ENCODE data around the gene KIF5C.
A peak's percentile ranks its signal among the peaks of the same experiment; 100 is the strongest.

The KIF5C gene

DNA sequence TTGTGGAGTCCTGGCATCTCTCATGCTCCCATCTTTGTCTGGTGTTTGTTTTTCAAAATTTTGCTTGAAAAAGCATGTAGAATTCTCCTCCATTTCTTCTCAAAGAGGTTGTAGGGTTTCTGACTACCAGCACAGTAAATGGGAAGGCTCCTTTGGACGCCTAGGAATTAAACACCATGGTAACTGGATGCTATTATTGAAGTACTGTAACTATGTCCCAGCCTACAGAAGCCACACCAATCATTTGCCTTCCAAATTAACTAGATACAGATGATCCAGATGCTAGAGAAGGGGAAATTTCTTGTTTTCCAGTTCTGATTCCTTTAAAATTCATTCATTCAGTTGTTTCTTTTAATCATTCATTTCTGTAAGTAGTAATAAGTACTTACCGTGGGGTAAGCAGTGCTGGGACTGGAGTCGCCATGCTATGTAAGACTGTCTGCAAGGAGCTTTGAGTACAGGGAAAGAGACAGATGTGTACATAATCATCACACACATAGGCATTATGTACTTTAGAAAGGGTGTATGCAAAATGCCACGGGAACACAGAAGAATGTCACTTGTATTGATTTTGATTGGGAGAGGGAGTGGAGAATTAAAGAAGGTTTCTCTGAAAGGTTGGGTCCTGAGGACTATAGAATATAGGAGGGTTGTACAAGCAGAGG, 49.6 kb downstream of the KIF5C start:
- DNase-seq (ENCODE audit: low read depth in 2 of 2), result no peak

DNA sequence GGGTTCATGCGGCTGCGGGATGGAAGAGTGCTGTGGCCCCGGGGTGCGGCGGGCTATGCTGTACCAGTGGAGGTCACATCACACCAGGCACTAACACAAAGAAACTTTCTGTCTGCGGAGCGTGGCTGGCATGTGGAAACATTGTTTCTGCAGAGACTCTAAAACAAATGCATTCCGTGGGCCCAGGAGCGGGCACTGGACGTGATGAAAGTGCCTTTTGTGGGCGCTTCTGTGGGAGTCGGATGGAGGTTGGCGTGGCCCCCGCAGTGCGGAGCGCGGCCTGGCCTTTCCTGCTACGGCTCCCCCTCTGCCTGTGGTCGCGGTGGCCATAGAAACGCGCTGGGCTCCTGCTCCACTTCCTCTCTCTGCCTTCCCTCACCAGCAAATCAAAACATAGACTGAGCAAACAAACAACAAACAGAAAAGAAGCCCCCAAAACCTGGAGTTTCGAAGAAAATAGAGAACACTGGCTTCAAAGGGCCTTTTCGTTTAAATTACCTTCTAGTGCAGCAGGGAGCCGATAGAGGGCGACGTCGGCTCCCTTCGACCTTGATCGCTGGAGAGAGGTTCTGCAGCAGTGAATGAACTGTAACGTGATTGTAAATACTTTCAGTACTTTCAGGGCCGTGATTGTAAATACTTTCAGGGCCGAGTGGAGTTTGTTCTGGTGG, 51.4 kb downstream of the KIF5C start:
- DNase-seq (ENCODE audit: low read depth in 2 of 2), result peak; percentile 22 to 29

DNA sequence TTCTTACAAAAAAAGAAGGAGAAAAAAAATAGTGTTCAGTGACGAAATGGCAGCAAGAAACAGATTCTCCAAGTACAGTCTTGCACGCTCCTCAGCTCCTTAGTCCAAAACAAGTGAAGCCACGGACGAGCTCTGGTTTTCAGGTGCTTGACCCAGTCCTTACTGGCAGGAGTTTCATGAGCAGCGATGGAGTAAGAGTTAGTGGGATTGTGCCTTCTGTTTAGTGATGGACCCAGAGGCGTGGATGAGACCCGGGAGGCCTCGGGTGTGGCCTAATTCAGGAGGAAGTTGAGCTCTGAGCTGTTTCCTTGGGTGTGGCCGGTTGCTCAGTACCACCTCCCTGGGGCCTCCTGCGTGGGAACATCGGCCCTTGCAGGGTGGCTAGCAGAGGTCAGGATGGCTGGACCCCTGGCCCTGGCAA, 52.0 kb downstream of the KIF5C start:
- no peak for DNase-seq (ENCODE audit: low read depth in 2 of 2)

DNA sequence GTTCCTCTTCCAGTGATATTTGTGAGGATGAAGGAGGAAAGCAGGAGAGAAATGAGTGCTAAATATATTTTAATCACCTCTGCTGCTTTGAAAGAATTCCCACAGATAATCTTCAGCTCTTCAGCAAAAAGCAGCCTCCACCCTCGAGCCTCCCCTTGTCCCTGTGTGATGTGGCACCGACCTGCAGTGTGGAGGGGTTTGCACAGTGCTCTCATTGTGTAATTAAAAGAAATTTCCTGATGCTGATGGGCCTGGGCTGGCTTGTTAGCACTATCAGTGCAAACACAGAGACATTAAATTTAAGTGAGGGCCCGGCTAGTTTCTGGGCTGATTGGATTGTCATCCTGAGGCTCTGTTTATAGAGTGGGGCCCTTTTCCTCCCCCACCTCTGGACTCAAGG, 53.4 kb downstream of the KIF5C start:
- no peak for DNase-seq (ENCODE audit: low read depth in 2 of 2)

DNA sequence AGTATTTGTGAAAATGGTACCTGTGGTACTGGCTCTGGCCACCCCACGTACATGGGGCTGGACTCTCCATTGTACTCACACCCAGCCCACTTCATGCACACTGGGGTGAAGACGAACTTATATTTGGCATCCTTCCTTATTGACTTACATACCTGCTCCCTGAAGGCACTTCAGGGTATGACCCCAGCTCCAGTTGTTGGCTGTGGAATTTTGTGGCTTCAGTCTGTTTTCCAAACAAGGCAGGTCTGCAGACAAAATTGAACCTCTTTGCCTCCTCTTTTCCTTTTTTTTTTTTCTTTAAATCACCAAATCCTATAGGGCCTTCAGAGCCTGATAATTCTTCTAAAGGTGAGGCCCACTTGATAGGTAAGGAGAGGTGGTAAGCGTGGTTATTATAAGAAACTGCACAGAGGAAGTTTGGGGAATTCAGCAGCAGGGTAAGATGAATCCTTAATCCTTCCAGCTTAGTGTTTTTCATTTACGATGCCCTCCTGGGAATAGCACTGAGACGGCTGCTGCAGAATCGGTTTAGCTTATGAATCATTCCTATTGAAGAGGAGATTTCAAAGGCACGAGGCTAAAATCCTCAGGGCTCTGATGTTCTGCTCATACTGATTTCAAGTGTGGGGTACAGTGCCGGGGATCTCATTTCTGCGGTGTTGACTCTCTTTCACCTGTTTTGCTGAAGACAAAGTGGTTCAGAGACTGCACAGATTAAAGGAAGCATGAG, 55.2 kb downstream of the KIF5C start:
- DNase-seq (ENCODE audit: low read depth in 2 of 2), result no peak

DNA sequence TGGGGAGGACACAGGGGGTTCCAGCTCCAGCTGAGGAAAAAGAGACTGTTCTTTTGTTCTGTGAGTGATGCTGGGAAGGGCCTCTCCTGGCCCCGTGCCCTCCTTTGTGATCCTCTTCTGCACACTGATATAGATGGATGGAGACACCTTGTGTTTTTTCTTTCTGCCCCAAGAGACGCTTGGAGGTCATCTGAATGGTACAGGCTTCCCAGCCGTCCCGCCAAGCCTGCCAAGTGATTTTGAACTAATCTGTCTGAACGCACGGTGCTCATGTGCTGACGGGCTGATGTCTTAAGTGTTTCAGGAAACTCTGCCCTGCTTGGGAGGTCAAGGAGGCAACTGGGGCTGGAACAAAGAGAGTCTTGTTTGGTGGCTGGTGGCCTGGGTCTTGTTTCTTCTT, 57.5 kb downstream of the KIF5C start:
- DNase-seq (ENCODE audit: low read depth in 2 of 2), result no peak

DNA sequence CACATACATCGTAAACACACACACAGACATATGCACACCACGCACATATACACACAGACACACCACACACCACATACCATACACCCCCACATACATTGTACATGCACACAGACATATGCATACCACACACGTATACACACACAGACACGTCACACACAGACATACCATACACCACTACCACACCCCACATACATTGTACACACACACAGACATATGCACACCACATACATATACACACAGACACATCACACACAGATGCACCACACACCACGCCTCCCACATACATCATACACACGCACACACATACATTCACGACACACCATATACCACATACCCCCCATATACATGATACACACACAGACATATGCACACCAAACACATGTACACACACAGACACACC, 58.4 kb downstream of the KIF5C start:
- no peak for DNase-seq (ENCODE audit: low read depth in 2 of 2)

DNA sequence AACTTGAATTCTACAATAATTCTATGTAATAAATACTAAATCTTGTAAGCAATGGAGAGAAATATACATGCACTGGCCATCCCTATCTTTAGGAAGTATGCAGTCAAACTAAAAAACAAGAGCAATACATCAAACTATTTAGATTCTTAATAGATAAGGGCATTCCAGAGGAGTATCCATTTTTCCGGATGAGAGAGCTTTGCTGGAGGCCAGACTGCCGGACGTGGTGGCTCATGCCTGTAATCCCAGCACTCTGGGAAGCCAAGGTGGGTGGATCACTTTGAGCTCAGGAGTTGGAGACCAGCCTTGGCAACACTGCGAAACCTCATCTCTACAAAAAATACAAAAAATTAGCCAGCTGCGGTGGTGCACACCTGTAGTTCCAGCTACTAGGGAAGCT, 60.8 kb downstream of the KIF5C start:
- DNase-seq (ENCODE audit: low read depth in 2 of 2), result no peak

DNA sequence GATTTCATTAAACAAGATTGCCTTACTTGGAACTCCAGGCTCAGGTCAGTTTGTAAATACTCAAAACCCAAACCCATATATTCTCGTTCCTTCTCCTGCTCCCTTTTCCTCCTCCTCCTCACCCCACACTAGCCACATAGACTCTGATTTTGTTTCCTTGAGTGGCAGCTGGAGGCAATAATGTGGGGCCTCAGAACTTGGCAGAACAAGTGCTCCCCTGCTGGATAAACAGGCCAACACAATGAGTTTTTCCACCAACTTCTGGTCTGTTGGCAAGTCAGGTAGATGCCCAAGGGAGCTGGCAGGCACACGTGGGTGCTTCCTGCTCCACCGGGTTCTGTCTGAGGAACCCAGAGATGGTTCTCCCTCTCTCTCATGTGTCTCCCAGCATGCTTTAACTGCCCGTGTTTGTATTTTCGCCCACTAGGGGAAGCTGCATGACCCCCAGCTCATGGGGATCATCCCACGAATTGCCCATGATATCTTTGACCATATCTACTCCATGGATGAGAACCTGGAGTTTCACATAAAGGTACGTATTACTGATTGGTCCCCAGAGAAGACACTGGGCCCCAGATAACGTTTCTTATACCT, 61.9 kb downstream of the KIF5C start:
- DNase-seq (ENCODE audit: low read depth in 2 of 2), result no peak

DNA sequence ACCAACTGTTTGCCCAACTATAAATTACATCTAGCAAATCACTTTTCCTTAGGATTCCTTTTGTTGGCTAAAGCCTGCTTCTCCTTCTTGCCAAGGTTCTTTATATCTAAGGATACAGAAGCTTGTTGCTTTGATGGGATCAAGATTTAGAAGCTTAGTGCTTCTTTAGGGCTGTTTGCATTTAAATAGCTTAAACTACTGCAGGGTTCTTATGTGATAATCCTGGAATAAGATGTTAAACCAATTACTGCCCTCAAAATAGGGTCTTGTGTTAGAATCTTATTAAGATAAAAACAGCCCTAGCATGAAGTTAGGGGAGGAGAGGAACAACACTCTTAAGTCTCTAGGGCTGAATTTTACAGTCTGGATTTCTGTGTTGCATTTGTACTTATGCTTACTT, 64.2 kb downstream of the KIF5C start:
- DNase-seq (ENCODE audit: low read depth in 2 of 2), result no peak

DNA sequence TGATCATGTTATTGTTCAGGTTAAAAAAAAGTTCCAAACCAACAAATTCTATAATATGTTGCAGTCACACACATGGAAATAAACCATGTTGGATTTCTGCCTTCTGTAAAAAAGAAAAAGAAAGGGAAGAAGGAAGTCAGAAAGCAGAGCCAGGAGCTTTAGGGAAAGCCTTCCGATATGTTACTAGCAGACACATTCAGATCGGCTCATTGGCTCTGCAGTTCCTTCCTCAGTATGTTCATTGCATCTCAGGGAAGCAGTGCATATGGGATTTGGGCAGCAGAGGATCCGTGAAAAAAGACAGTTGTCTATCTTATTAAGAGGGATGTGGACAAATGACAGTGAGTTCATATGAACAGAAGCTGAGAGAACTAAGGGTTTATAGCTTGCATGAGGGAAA, 68.1 kb downstream of the KIF5C start:
- no peak for DNase-seq (ENCODE audit: low read depth in 2 of 2)

DNA sequence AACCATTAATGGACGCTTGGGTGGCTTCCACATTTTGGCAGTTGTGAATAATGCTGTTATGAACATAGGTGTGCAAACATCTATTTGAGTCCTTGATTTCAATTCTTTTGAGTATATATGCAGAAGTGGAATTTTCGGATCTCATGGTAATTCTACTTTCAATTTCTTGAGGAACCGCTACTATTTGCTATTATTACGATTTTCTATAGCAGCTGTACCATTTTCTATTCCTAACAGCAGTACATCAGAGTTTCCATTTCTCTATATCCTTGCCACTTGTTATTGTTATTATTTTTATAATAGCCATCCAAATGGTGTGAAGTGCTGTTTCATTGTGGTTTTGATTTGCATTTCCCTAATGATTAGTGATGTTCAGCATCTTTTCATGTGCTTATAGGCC, 69.5 kb downstream of the KIF5C start:
- no peak for DNase-seq (ENCODE audit: low read depth in 2 of 2)

DNA sequence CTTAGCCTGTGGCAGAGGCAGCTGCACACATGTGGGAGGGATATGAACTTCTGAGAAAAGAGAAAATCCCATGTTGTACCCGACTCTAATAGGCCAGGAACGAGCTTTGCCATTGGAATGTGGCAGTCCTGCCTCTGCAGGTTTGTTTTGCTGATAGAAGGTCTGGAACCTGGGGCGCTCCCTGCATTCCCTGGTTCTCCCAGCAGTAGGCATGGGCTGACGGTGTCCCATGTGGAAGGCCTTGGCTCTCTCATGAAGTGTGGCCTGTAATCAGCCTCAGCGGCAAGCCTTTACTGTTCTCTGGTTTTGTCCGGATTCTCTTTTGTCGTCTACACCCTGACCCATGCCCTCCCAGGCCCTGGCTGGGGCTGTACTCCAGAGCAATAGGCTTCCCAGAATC, 72.3 kb downstream of the KIF5C start:
- no peak for DNase-seq (ENCODE audit: low read depth in 2 of 2)

DNA sequence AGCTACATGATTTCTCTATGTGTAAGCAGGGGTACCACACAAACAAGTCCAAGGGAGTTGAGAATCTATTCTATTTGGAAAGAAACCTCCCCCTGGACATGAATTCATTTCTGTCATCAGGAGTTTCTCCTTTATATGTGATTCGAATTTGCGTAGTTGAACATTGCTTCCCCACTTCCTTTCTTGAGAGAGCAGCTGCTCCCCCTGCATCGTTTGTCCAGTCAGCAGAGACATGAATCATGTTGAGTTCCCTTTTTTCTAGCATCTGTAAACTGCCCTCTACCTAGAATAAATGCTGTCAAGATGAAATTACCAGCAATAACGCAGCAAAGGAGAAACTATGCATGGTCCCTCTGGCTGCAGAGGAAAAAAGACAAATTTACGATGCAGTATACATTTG, 73.8 kb downstream of the KIF5C start:
- no peak for DNase-seq (ENCODE audit: low read depth in 2 of 2)

DNA sequence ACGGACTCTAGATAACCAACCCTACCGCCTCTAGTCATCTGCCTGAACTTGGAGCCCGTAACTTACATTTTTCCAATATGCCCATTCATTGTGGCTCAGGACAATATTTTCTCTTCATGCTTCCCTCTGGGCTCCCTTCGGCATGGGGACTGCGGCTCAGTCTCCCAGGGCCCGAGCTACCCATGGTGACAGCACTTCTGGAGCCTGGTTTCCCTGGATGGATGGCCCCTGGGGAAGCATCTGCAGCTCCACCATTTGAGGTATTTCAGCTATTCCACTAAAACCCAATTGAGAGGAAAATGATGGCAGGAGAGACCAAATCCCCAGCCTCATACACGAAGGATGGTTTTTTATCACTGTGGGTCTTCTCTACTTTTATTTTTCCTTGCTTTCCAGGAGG, 74.3 kb downstream of the KIF5C start:
- DNase-seq (ENCODE audit: low read depth in 2 of 2), result no peak

DNA sequence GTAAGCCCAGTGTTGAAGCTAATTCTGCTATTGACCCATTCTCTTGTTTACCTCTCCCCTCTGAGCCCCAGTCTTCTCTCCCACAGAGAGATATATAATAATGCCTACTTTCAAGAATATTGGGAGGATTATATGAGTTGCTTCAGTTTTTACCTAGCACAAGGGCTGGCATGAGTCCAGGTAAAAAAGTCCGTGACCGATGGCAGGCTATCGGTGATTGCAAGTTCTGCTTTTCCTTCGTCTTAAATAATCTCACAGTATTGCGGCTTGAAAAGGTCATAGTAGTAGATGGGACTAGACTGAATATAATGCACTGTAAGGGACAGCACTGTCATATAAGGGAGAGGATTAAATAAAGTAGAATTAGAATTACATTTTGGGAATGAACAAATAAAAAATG, 77.6 kb downstream of the KIF5C start:
- no peak for DNase-seq (ENCODE audit: low read depth in 2 of 2)

DNA sequence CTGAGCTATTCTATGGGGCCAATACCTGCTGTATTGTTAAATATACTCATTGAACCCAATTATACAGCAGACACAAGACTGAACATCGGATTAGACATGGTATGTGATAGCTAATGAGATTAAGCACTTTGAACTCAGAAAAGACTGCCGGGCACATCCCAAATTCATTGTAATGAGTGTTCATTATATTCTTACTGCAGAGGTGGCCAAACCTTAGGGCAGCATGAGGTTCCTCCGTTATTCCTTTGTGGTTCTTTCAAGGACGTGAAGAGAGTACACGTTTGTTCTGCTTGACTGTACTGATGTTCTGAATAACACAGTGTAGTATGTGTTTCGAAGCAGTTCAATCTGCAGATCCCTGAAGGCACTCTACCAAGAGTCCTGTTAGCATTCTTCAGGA, 78.4 kb downstream of the KIF5C start:
- DNase-seq (ENCODE audit: low read depth in 2 of 2), result no peak

DNA sequence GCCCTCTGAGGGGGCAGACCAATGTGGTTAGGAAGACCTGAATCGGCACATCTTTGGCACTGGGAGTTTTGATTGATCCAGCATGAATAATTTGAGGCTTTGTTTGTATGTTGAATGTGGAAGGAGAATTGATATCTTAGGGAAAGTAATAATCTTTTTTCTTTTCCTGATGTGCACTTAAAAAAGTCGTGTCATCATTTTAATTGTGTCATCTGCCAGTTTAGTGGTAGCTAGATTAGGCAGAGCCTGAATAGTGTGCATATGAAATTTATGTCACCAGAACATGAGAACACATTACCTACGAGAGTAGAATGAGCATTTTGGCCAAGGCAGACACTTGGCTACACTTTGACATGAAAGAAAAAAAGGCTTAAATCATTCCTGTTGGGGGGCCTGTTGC, 79.5 kb downstream of the KIF5C start:
- DNase-seq (ENCODE audit: low read depth in 2 of 2), result no peak

DNA sequence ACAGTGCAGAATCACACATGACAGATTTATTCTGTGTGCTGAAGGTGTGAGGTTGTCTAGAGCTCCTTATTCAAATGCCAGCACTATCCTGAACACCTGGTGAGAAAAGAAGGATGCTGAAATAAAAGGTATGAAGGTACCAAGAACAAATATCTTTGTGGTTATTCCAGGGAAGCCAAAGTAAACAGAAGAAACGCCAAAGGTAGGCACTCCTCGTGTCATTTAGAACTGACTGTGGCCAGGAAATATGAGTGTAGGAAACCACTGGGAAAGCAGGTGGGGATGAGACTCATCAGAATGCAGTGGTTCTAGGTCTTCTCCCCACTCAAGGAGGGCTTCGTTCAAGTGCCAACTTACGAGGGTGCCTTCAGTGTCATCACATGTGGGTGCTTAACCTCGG, 80.8 kb downstream of the KIF5C start:
- no peak for DNase-seq (ENCODE audit: low read depth in 2 of 2)

DNA sequence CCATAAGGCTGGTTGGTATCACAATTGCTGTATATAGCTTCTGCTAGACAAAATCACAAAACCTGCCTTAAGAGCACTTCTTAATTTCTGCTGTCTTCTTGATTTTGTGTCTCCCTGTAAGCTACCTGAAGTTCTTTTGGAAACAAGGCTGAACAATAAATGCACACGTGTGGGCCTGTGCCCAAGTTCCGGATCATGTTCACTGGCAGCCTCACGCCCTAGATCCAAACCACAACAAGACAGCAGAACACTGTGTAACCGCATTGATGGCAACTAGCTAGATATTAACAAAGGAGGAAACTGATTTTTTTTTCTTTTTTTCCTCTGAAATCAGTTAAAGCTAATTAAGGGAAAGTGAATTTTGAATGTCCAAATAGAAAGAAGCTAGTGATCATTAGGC, 82.0 kb downstream of the KIF5C start:
- DNase-seq (ENCODE audit: low read depth in 2 of 2), result no peak

DNA sequence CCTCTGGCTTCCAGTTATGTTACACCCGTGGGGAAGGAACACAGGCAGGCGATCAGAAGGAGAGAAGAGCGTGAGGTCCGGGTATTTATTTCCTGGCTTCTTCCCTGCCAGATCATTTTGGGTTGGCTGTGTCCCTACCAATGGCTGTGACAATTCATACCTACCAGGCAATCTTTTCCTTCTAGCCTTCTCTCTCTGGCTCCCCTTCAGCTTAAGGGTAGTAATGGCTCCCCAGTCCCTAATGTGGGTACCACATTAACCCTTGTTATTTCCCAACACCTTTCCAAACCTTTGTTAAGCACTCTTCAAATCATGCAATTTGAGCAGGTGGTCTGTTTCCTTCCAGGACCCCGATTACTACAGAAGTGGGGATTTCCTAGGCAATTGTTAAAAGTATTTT, 84.7 kb downstream of the KIF5C start:
- DNase-seq (ENCODE audit: low read depth in 2 of 2), result no peak

DNA sequence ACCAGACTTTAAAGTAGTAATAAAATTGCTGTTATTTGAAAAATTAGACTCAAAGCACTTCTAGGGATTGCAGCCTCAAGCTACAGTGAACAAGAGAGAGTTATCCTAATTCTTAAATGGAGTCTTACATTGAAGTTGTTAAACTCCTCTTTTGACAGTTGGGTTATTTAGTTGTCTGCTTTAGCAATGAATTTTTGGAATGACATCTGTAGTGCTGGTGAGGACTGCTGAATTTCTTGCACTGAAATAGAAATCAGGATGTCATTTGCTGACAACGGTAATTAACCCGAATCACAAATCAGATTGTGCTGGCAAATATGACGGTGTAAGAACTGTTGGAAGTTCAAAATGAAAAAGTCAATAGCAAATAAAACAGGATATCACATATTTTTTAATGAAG, 85.5 kb downstream of the KIF5C start:
- DNase-seq (ENCODE audit: low read depth in 2 of 2), result no peak

DNA sequence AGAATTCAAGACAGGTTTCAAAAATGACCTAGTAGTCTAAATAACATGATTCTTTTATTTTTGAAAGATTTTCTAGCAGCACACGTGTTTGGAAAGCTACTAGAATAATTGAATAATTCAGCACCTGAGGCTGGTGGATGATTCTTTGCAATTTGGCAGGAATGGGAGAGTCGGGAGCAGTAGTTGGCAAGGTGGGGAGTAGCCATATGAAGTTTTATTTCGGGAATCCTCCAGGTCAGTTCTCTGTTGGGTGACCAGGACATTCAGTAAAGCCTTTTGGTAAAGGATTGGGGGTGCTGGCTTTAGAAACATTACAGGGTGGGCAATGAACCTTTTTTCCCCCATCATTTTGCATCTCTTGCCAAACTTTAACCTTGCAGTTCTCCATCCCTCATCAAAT, 88.4 kb downstream of the KIF5C start:
- no peak for DNase-seq (ENCODE audit: low read depth in 2 of 2)

Data from stimulated activated CD8-positive, alpha-beta memory T cell treated with anti-CD3 and anti-CD28 coated beads, Interleukin-7, amount 100 ng/mL, for 1 hour (primary cell).